IPS-18a (cell line): ENCODE data around the gene BORA.
"Not testable (repeated sequence)": the region's sequence is repeated elsewhere in the genome, so short reads cannot be mapped to it uniquely, and the experiment has no call there.

ENCODE experiments used
- H3K27ac ChIP-seq: one replicate; pipeline ENCODE4 v1.5.1; 2013; ENCODE audit warnings: low read length
- H3K27me3 ChIP-seq: one replicate; pipeline ENCODE4 v1.6.1; 2013; ENCODE audit warnings: mild to moderate bottlenecking, low read length; ENCODE audit not compliant: control insufficient read depth, insufficient read depth
- H3K36me3 ChIP-seq: one replicate; pipeline ENCODE4 v1.6.1; 2013; ENCODE audit warnings: low read depth, low read length; ENCODE audit not compliant: control insufficient read depth
- H3K4me1 ChIP-seq: one replicate; pipeline ENCODE4 v1.6.1; 2013; ENCODE audit warnings: low read depth, low read length; ENCODE audit not compliant: control insufficient read depth
- H3K4me3 ChIP-seq: one replicate; pipeline ENCODE4 v1.5.1; 2013; ENCODE audit warnings: low read length
- H3K9ac ChIP-seq: one replicate; pipeline ENCODE4 v1.6.1; 2013; ENCODE audit warnings: mild to moderate bottlenecking, low read length, moderate library complexity
- H3K9me3 ChIP-seq: one replicate; pipeline ENCODE4 v1.6.1; 2013; ENCODE audit warnings: low read depth, low read length; ENCODE audit not compliant: control insufficient read depth

BORA gene

DNA sequence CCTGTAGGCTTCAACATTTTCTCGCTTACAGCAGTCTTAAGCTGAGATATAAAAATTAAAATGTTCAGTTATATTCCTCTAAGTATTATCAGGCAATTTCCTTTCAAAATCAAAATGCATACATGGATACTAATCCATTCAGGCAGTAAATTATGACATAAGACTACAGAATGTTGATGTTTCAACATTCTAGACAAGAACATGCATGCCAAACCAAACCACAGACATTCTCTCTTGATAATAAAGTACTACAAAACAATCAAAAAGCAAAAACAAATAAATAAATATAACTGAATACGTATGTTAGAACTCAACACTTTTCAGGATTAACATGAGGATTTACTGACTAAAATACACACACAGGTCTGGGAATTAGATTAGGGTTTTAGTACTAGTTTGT is 46.3 kb downstream of the BORA start:
- no peak overlapping the region for H3K27ac ChIP-seq
- H3K9ac ChIP-seq: no peak overlapping the region
- H3K4me1 ChIP-seq: no peaks in the 10 kb centered on the region
- no peaks in the 10 kb centered on the region for H3K27me3 ChIP-seq
- no peak overlapping the region for H3K4me3 ChIP-seq
- no peaks in the 10 kb centered on the region for H3K9me3 ChIP-seq
- peaks cover 93% of the 10 kb centered on the region for H3K36me3 ChIP-seq

DNA sequence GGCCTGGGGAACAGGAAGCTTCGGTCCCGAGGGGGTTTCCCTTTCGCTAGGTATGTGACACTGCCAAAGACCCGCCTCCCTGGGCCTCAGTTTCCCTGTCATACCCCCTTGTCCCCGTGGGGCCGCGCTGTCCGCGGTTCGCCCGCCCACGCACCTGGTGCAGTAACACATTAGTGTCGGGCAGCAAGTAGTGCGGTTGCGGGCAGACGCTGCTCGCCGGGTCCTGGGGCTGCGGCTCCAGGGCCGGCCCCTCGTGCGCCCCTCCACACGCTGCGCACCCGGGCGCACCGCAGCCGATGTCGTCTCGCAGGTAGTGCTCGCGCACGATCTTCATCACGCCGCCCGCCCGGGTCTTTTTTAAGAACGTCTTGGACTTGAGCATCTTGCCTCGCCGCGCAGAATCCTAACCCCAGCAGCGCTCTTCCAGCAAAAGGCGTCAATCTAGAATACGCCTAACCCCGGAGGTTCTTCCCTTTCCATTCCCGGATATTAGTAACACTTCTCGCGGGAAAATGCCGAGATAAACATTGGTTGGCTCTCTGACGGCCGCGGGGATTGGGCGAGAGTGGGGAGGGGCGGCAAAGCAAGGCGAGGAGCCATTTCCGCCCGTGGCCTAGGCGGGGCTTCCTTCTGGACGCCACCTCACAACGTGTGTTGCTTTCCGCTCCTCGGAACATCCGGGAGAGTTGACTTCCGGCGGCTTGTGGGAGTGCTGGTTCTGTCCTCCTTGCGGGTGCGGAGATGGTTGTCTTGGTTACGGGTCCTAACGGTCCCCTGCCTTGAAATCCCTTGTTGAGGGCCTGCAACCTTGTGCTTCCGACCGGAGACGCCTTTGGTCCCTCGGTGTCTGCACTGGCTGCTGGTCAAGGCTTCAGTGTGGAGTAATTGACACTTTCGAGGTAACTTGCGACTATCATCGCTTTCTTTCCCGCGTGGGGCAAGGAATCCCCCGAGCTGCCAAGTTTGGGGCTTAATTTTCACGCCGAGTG is 54.0 kb downstream of the BORA start, which contains the start of the genes DIS3 and PIBF1:
Gene DIS3, minus strand, starts transcription at position 450 of the 989 bp plus-strand sequence. Its CDS starts 68 bp downstream, at position 382.
Gene PIBF1, plus strand, starts transcription at position 683 of the 989 bp plus-strand sequence. CDS start 1,337 bp downstream, outside the sequence.
- Histone ChIP-seq H3K4me3 (peak within 1 kb of the TSS; percentile 90), H3K9me3 (no peaks in the 10 kb centered on the region), H3K9ac (peak within 1 kb of the TSS; percentile 84), H3K36me3 (peaks cover 23% of the 10 kb centered on the region), H3K27ac (peak within 1 kb of the TSS; percentile 55), H3K27me3 (no peaks in the 10 kb centered on the region), H3K4me1 (no peaks in the 10 kb centered on the region)

DNA sequence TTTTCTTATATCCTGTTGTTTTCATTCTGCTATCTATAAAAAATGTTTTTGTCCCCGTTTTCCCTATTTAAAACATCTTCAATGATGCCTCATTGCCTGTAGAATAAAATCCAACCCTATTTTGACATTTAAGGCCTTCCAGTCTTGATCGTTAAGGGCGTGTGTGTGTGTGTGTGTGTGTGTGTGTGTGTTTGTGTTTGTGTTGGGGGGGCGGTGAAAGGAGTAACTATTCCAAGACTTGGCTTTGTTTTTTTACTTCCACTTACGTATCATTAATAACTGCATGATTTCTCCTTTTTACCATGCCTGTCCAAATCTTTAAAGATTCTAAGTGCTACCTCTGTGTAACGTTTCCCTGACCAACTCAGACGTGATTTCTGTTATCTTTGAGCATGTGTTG is 55.0 kb downstream of the BORA start:
- Histone ChIP-seq H3K9ac (peak overlapping the region; percentile 80), H3K36me3 (peaks cover 14% of the 10 kb centered on the region), H3K4me3 (peak overlapping the region; percentile 90), H3K27ac (no peak overlapping the region), H3K9me3 (no peaks in the 10 kb centered on the region), H3K4me1 (no peaks in the 10 kb centered on the region), H3K27me3 (no peaks in the 10 kb centered on the region)

DNA sequence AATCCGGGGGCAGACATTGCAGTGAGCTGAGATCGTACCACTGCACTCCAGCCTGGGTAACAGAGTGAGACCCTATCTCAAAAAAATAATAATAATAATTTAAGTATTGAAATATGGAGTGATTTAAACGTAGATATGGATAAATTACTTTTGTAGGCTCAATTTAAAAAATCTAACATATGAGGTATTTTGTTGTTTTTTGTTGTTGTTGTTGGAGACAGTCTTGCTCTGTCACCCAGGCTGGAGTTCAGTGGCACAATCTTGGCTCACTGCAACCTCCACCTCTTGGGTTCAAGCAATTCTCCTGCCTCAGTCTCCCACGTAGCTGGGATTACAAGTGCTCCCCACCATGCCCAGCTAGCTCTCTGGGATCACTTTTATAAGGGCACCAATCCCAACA is 57.0 kb downstream of the BORA start:
- H3K27ac ChIP-seq, H3K4me1 ChIP-seq, H3K9me3 ChIP-seq, H3K4me3 ChIP-seq, H3K9ac ChIP-seq, H3K27me3 ChIP-seq, H3K36me3 ChIP-seq: not testable (repeated sequence)

DNA sequence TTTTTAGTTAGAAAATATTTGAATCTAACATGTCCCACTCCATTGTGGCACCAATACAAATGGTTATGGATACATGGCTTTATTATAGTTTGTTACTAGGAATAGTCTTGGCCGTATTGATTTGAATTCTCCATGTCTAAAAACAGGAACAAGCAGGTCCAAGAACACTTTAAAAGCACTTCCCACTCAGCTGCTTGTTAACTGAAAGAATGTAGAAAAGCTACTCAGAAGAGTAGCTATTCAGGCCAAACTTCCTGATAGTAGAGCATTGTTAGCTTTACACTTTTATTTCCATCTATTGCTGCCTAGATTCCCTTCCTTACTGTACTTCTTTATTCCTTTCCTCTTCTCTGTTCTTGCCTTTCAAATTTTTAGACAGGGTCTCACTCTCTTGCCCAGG is 61.1 kb downstream of the BORA start:
- no peak overlapping the region for H3K27ac ChIP-seq
- H3K27me3 ChIP-seq: no peaks in the 10 kb centered on the region
- no peaks in the 10 kb centered on the region for H3K9me3 ChIP-seq
- H3K36me3 ChIP-seq: peaks cover 18% of the 10 kb centered on the region
- H3K9ac ChIP-seq: no peak overlapping the region
- no peak overlapping the region for H3K4me3 ChIP-seq
- H3K4me1 ChIP-seq: no peaks in the 10 kb centered on the region

DNA sequence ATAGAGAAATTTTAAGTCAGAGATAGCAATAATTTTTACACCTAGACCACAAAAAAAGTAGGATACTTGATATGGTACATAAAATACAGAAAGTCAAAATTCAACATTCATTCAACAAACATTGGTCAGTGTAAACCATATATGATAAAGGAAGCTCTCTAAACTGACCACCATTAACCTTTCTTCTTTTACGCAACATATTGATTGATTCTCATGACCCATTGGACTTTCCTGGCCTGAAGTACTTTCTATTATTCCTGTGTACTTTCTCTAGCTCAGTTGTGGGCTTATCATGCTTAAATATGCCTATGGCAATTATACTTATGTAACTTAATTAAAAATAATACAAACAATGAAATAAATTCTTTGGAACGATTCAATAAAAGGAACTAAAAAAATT is 64.9 kb downstream of the BORA start:
- Histone ChIP-seq H3K4me3 (no peak overlapping the region), H3K36me3 (peaks cover 27% of the 10 kb centered on the region), H3K9me3 (no peaks in the 10 kb centered on the region), H3K27ac (no peak overlapping the region), H3K27me3 (no peaks in the 10 kb centered on the region), H3K4me1 (no peaks in the 10 kb centered on the region), H3K9ac (no peak overlapping the region)

DNA sequence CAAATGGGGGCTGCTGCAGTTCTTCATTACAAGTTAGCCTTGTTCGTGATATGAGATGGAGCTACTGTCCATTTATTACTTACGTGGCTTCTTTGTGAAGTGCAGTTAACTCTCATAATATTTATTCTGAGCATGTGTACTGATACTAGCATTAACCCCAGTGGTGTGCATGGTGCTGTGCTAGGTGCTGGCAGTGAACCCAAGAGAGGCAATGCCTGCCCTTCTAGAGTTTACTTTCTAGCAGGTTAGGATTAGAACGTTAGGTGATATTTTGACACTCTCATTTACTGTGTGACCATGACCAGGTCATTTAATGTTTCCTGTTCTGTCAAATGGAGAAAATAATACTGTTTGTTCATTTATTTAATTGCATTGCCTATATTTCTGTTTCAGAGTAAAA is 71.1 kb downstream of the BORA start:
- no peak overlapping the region for H3K27ac ChIP-seq
- H3K9ac ChIP-seq: no peak overlapping the region
- H3K36me3 ChIP-seq: peaks cover 27% of the 10 kb centered on the region
- H3K4me1 ChIP-seq: no peaks in the 10 kb centered on the region
- H3K9me3 ChIP-seq: no peaks in the 10 kb centered on the region
- H3K4me3 ChIP-seq: no peak overlapping the region
- H3K27me3 ChIP-seq: no peaks in the 10 kb centered on the region

DNA sequence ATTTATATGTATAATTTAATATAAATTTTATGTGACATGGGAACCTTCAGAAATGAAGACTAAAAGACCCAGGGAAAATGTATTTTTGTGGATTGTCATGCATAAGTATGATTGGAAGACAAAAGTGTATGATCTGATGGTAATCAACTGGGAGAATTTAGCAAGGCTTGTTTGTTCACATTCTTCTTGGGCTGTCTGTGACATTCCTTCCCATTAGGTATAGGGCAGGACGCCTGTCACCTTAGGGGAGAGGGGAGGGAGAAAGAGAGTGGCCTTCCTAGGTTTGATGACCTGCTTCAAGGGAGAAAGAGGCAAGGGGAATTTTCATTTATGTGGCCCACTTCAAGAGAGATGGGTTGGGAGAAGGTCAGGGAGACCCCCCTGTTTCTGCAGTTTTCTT is 76.6 kb downstream of the BORA start:
- Histone ChIP-seq H3K27me3 (no peaks in the 10 kb centered on the region), H3K9ac (no peak overlapping the region), H3K36me3 (no peaks in the 10 kb centered on the region), H3K27ac (no peak overlapping the region), H3K4me3 (no peak overlapping the region), H3K4me1 (no peaks in the 10 kb centered on the region), H3K9me3 (no peaks in the 10 kb centered on the region)
